Measurements from ENCODE around the gene SLC44A1.
A peak's percentile ranks its signal among the peaks of the same experiment; 100 is the strongest.

Gene SLC44A1

GRCh38 chr9:105441616-105442160 is 197.2 kb downstream of the SLC44A1 start:
- DNase-seq: no peak

DNA sequence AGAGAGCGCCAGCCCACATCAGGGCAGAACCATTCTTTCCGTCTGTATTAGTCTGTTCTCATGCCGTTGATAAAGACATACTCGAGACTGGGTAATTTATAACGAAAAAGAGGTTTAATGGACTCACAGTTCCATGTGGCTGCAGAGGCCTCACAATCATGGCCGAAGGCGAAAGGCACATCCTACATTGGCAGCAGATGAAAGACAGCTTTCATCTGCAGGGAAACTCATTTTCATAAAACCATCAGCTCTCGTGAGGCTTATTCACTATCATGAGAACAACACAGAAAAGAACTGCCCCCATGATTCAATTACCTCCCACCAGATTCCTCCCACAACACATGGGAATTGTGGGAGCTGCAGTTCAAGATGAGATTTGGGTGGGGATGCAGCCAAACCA is 198.7 kb downstream of the SLC44A1 start:
- DNase-seq: no peak

GRCh38 chr9:105444130-105444529 is 199.7 kb downstream of the SLC44A1 start:
- no peak for DNase-seq

DNA sequence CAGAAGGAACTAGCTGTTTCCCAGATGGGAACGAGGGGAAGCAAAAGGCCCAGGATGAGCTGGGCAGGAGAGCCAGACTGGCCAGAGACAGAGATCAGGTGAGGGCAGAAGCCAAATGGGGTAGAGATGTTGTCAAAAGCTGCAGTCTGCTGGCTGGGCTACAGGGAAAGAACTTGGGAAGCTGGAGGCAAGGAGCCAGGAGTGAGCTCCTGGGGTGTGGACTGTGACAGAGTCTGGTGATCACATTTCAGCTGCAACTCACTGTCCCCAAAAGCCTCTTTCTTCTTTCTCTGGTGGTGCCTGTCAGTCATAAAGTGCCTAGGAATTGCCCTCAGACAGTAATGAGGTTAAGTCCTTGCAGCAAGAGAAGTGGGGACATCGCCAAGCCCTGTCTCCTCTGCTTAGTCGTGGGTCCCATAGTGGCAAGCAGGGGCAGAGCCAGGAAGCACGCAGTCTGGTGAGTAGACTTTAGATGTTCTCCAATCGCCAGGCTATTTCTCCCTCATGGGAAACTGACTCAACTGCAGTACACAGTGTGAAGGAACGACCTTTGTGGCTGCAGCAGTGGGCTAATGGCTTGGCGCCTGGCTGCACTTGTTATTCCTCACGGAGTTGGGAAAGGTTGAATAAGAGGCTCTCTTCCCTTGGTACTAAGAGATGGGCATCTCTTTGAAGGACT is 200.9 kb downstream of the SLC44A1 start:
- DNase-seq: no peak

- no peak for DNase-seq
These were observed 202.9 kb downstream of the SLC44A1 start for GRCh38 chr9:105447386-105447813.

DNA sequence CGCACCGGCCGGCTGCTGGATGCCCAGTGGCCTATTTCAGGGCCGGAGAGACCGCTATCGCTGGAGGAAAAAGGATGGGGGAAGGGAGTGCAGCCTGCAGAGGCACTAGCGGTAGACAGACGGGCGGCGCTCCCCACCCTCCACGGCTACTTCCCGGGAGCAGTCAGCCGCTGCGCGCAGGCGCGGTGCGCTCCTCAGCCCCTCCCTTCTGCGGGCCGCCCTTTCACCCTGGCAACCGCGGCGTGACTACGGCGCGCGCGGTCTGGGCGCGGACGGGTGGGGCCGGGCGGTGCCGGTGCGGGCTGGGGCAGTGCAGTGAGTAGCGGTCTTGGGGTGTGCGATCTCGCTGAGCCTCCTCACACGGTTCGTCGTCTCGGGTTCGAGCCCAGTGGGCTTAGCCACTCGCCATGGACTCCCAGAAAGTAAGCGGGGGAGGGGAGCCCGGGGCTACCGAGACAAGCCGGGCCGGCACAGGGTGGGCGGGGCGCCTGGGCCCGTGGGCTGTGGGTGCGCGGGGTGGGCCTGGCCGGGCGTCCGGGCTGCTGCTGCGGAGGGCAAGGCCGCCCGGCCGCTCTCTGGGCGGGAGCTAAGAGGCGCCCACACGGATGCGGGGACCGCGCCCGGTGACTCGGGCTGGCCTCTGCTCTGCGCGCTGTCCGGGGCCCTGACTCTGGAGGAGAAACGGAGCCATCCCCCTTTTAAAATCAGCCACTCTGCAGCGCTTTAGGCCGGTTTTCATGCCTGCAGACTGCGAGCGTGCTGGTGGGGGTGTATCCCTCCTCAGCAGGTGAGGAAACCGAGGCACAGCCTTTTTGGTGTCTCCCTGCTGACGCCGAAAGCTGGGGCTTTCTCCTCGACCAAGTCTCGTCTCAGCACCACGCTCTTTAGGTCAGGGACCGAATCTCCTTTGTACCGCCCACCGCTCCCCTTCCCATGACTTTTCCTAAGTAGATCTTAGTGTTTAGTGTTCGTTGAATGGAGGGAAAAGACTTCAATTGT is 203.7 kb downstream of the SLC44A1 start, which contains the start of gene FSD1L:
TSS of gene FSD1L (plus strand) at position 221 of the 999 bp plus-strand sequence. CDS start at position 408, 187 bp downstream.
- peak; percentile 40 for DNase-seq

- DNase-seq: no peak
These were observed 204.6 kb downstream of the SLC44A1 start for GRCh38 chr9:105449081-105449480.

DNA sequence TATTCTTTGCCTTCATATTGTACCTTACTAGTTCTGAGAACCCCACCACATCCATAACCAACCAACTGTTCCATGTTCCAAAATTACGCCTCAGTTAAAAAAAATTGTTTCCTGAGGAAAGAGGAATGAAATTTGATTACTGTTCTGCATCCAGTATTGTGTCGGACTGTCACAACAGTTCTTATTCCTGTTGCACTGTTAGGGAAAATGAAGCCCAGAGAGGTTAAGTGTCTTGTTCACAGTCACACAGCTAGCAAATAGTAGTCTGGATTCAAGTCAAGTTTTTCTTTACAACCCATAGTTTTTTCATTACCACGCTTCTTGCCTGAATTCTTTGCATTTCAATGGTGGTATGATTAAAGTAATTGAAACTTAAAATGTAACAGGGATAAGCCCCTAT is 207.7 kb downstream of the SLC44A1 start:
- no peak for DNase-seq

DNA sequence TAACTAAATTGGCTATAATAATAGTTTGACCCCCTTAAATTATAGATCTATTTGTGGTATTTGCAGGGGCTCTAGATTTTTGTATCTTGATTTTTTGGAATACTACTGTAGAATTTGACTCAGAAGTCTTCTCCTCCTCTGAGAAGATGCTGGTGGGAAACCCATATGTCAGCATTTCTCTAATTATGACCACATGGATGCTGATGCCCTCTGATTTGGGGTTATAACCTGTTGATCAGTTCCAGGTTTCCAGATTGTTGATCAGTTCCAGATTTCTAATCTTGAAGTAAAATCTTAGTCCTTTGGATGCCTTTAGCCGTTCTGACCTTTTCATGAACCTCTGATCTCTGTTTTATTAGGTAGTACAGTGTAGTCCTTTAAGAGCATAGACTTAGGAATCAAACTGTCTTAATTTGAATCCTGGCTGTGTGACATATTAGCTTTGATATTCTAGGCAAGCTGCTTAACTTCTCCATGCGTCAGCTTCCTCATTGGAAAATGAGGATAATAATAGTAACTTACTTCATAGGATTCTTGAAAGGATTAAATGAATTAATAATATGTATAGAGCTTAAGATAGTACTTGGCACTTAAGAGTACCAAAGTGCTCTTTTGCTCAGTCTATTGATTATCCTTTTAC is 211.5 kb downstream of the SLC44A1 start:
- DNase-seq: no peak

DNA sequence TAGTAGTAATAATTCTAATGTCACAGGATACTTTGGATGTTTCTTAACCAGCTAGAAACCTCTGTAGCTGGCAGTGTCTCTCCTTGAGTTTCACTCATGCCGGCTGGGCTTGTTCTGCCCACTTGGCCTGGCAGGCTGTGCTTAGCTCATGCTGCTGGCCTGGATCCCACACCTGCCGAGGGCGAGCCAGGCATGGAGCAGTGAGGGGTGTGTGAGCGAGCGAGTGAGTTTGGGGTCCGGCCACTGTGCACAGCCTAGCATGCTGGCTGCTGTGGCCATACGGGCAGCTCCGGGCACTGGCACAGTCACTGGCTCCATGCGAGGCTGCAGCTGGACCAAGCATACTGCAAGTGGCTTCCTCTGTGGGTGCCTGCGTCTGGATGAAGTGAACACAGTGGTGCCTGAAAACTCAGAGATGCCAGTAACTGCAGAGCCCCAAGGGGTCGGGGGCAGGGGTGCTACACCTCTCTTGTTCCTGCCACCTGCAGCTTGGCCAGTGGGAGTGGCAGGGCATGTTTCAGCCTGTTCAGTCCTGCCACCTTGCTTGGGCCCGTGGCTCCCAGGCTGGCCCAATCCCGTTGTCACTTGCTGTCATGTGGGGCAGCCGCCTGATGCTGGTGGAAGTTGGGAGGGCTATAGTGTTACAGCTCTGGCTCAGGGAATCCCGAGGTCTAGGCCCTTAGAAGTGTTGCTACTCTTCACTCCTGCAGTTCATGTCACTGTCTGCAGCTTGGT is 213.3 kb downstream of the SLC44A1 start:
- no peak for DNase-seq

GRCh38 chr9:105458404-105458803 is 214.0 kb downstream of the SLC44A1 start:
- no peak for DNase-seq

DNA sequence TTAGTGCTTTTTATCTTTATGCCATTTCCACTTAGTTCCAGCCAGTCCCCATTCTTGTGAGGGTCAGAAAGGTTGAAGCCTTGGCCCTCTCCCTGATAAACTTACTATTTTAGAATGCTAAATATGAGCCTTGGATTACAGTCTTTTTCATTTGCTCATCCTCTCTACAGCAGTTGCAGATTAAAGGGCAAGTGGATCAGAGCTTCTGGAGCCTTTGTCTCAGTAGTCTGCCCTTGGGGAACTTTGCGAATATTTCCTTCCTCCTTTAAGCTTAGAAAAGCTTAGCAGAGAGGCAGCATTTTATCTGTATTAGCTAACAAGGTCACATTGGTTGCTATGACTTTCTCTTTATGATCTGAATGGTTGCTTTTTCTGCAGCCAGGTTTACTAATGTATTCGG is 214.9 kb downstream of the SLC44A1 start:
- no peak for DNase-seq

DNA sequence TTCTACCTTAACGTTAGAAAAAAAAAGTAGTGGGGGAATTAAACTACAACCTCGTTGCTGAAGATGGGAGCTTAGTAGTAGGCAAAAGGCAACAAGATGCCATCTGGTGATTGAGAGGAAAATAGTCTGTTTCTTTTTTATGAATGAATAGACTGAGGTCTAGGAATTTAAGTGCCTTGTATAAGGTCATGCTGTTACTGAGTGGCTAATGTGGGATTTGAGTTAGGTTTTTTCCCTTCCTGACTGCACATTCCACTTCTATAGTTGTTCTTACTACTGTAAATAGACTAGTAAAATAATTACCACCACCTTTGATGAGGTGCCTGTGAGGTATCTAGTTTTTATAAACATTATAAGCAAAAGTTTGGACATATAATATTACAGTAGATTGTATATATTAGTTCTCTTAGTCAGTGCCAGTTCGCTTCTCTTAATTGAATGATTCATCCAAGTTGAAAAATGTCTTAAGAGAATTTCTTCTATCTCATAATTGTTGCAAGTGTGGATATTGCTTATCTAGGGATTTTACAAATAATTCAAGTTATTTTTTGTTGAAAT is 222.5 kb downstream of the SLC44A1 start:
- DNase-seq: no peak

GRCh38 chr9:105468875-105469274 is 224.4 kb downstream of the SLC44A1 start:
- DNase-seq: no peak

DNA sequence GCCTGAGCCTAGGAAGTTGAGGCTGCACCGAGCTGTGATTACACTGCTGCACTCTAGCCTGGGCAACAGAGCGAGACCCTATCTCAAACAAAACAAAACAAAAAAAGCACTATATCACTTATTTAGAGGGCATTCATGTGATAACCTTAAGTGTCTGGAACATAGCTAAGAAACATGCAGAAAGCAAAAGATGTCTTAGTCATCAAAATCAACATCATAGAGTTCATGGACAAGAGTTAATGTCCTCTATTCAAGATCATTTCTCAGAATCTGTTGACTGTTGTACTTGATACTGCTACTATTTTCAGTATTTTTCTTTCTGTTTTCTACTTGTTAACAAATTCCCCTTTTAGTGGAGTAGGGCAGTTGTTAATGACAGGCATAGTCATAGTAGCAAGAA is 228.8 kb downstream of the SLC44A1 start:
- DNase-seq: no peak

DNA sequence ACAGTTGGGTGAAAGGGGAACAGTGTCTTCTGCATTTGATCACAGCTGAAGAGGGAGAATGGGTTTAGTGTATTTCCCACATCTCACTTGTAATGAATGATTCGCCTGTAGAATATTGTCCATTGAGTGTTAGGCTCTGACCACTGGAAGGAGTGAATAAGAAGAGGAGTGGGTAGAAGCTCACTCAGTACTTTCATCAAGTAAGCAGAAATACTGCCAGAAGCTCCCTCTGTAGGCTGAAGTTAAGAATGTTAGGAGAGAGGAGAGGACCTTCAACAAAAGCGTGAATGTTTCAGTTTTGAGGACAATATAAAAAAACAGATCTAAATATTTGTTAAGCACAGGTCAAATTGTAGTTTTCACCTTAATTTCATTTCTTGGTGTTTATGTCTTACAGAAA is 230.9 kb downstream of the SLC44A1 start:
- DNase-seq: no peak

DNA sequence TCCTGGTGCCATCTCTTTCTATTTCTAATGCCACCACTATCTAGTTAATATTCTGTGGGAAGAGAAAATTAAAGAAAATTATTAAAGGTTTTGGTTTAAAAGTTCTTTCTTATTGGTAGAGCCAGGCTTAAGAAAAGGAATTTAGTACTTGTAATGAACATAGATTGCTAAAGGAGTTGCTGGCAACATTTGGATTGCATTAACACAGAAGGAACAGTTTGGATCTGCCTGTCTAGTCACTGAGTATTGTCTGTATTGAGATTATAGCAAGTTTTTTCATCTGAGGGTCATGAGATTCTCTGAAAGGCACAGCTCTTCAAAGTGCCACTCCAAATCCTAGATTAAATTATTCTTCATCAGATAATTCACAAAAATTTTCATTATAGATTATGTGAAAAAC is 235.4 kb downstream of the SLC44A1 start:
- no peak for DNase-seq

GRCh38 chr9:105483618-105484017 is 239.2 kb downstream of the SLC44A1 start:
- no peak for DNase-seq

DNA sequence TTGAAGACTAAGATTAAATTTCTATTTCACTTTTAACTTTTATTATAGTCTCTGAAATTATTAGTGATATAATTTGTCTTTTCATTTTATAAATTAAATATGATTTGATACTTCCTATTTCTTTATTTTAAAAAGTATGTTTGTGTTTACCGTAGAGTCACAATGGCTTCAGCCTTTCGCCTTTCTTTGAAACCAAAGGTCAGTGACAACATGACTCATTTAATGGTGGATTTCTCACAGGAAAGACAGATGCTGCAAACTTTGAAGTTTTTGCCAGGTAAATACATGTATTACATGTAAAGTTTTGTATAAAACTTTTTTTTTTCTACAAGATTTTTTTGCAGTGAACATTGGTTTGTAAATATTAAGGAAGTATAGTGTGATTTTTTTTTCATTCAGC is 239.8 kb downstream of the SLC44A1 start:
- DNase-seq: no peak

DNA sequence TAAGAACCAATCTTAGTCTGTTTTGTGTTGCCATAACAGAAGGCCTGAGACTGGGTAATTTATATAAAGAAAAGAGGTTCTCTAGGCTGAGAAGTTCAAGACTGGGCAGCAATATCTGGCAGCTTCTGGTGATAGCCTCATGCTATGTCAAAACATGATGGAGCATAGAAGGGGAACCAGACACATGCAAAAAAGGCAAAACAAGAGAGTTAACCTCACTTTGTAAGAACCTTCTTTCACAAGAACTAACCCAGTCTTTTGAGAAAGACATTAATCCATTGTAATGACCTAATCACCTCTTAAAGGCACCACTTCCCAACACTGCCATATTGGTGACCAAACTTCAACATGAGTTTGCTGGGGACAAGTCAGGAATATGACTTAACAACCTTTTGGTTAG is 240.7 kb downstream of the SLC44A1 start:
- no peak for DNase-seq
